H9 (cell line): ENCODE measurements around the gene LMF2. TPM values are rescaled to one million over a fixed set of nuclear protein-coding genes. Genes with fewer than 3 reads are reported as not detected.

Experiments
- DNase-seq: peaks from one replicate; pipeline ENCODE4 v3.0.0-alpha.2; 2017
- H2AFZ ChIP-seq: one replicate; pipeline ENCODE4 v1.6.1; 2013; ENCODE audit warnings: mild to moderate bottlenecking, low read length, control low read depth, moderate library complexity
- H2AK5ac ChIP-seq: 2 replicates; pipeline ENCODE4 v1.6.1; 2013; ENCODE audit warnings: low read length, control low read depth, mixed read lengths; ENCODE audit not compliant: insufficient read length
- H2BK120ac ChIP-seq: one replicate; pipeline ENCODE4 v1.6.1; 2013; ENCODE audit warnings: low read depth, mild to moderate bottlenecking, low read length, control low read depth, inconsistent platforms; ENCODE audit not compliant: poor library complexity, severe bottlenecking
- H2BK12ac ChIP-seq: 2 replicates; pipeline ENCODE4 v1.6.1; 2013; ENCODE audit warnings: low read length, control low read depth, mixed read lengths, low read depth; ENCODE audit not compliant: insufficient read length
- H2BK15ac ChIP-seq: 2 replicates; pipeline ENCODE4 v1.6.1; 2013; ENCODE audit warnings: low read depth, low read length, control low read depth
- H2BK20ac ChIP-seq: one replicate; pipeline ENCODE4 v1.6.1; 2013; ENCODE audit warnings: low read depth, mild to moderate bottlenecking, low read length, control low read depth, inconsistent platforms; ENCODE audit not compliant: poor library complexity, severe bottlenecking
- H2BK5ac ChIP-seq: 2 replicates; pipeline ENCODE4 v1.6.1; 2013; ENCODE audit warnings: low read length, control low read depth, mixed read lengths; ENCODE audit not compliant: insufficient read length
- H3K14ac ChIP-seq: 2 replicates; pipeline ENCODE4 v1.6.1; 2013; ENCODE audit warnings: low read length, control low read depth; ENCODE audit not compliant: insufficient read depth
- H3K18ac ChIP-seq: 2 replicates; pipeline ENCODE4 v1.6.1; 2013; ENCODE audit warnings: low read depth, mild to moderate bottlenecking, mixed read lengths, low read length, control low read depth; ENCODE audit not compliant: insufficient read length
- H3K23ac ChIP-seq: 2 replicates; pipeline ENCODE4 v1.6.1; 2013; ENCODE audit warnings: low read length, control low read depth, mixed read lengths, low read depth; ENCODE audit not compliant: insufficient read length
- H3K23me2 ChIP-seq: 2 replicates; pipeline ENCODE4 v1.6.1; 2013; ENCODE audit warnings: low read depth, mild to moderate bottlenecking, mixed read lengths, low read length, control low read depth; ENCODE audit not compliant: insufficient read length, poor library complexity, severe bottlenecking
- H3K27ac ChIP-seq: 2 replicates; pipeline ENCODE4 v1.5.1; 2013; ENCODE audit warnings: low read length, control low read depth, mixed read lengths, low read depth; ENCODE audit not compliant: insufficient read length
- H3K27me3 ChIP-seq: 2 replicates; pipeline ENCODE4 v1.6.1; 2013; ENCODE audit warnings: low read length, control low read depth, inconsistent platforms; ENCODE audit not compliant: insufficient read depth
- H3K4ac ChIP-seq: 2 replicates; pipeline ENCODE4 v1.6.1; 2013; ENCODE audit warnings: low read depth, mild to moderate bottlenecking, control low read depth, inconsistent platforms, low read length, moderate library complexity
- H3K4me1 ChIP-seq: 2 replicates; pipeline ENCODE4 v1.6.1; 2013; ENCODE audit warnings: low read length, control low read depth, inconsistent platforms; ENCODE audit not compliant: insufficient read depth
- H3K4me2 ChIP-seq: 2 replicates; pipeline ENCODE4 v1.6.1; 2013; ENCODE audit warnings: low read length, control low read depth, mixed read lengths; ENCODE audit not compliant: insufficient read length, insufficient read depth
- H3K56ac ChIP-seq: 2 replicates; pipeline ENCODE4 v1.6.1; 2013; ENCODE audit warnings: low read depth, mild to moderate bottlenecking, mixed read lengths, low read length, control low read depth; ENCODE audit not compliant: insufficient read length
- H3K79me1 ChIP-seq: 2 replicates; pipeline ENCODE4 v1.6.1; 2013; ENCODE audit warnings: low read depth, mild to moderate bottlenecking, moderate library complexity, low read length, control low read depth, inconsistent platforms; ENCODE audit not compliant: insufficient read depth, poor library complexity, severe bottlenecking
- H3K79me2 ChIP-seq: 2 replicates; pipeline ENCODE4 v1.6.1; 2013; ENCODE audit warnings: low read length, control low read depth, inconsistent platforms; ENCODE audit not compliant: insufficient read depth
- H3K9ac ChIP-seq: 2 replicates; pipeline ENCODE4 v1.6.1; 2013; ENCODE audit warnings: low read length, control low read depth, mixed read lengths; ENCODE audit not compliant: insufficient read length; ENCODE audit errors: extremely low read depth
- H3K9me3 ChIP-seq: one replicate; pipeline ENCODE4 v1.6.1; 2013; ENCODE audit warnings: low read depth, low read length, inconsistent platforms; ENCODE audit not compliant: control insufficient read depth
- H3T11ph ChIP-seq: one replicate; pipeline ENCODE4 v1.6.1; 2013; ENCODE audit warnings: mild to moderate bottlenecking, low read length, control low read depth, inconsistent platforms
- H4K20me1 ChIP-seq: one replicate; pipeline ENCODE4 v1.6.1; 2013; ENCODE audit not compliant: control insufficient read depth, insufficient read length, insufficient read depth
- H4K5ac ChIP-seq: 2 replicates; pipeline ENCODE4 v1.6.1; 2013; ENCODE audit warnings: low read depth, mild to moderate bottlenecking, mixed read lengths, low read length, control low read depth; ENCODE audit not compliant: insufficient read length
- H4K8ac ChIP-seq: replicated peaks from 2 replicates; pipeline ENCODE4 v1.6.1; 2013; ENCODE audit warnings: low read length, control low read depth, mixed read lengths, low read depth; ENCODE audit not compliant: insufficient read length
- H4K91ac ChIP-seq: 2 replicates; pipeline ENCODE4 v1.6.1; 2013; ENCODE audit warnings: low read depth, mild to moderate bottlenecking, moderate library complexity, mixed read lengths, low read length, control low read depth; ENCODE audit not compliant: insufficient read length
- H3K27ac Mint-ChIP-seq, 3 experiments: 2 replicates in 2 of 3; 3 replicates in 1 of 3; pipeline ENCODE4 v1.8.0; 2020 to 2021; ENCODE audit warnings: mixed read lengths in 3 of 3, mild to moderate bottlenecking in 1 of 3, moderate library complexity in 1 of 3
- H3K27me3 Mint-ChIP-seq: 2 replicates; pipeline ENCODE4 v1.8.0; 2021; ENCODE audit warnings: low read depth, mild to moderate bottlenecking, moderate library complexity, mixed read lengths
- H3K36me3 Mint-ChIP-seq, 3 experiments: 2 replicates in 2 of 3; 3 replicates in 1 of 3; pipeline ENCODE4 v1.8.0; 2020 to 2021; ENCODE audit warnings: low read depth in 3 of 3, mixed read lengths in 3 of 3; ENCODE audit not compliant: insufficient read depth in 1 of 3
- H3K4me1 Mint-ChIP-seq, 2 experiments: 2 replicates each; pipeline ENCODE4 v1.8.0; 2020; ENCODE audit warnings: mixed read lengths in 2 of 2
- H3K4me3 Mint-ChIP-seq, 2 experiments: 2 replicates in 1 of 2; 3 replicates in 1 of 2; pipeline ENCODE4 v1.8.0; 2020 to 2021; ENCODE audit warnings: mild to moderate bottlenecking in 2 of 2, mixed read lengths in 2 of 2, moderate library complexity in 1 of 2
- H3K9me3 Mint-ChIP-seq, 2 experiments: 2 replicates in 1 of 2; 3 replicates in 1 of 2; pipeline ENCODE4 v1.8.0; 2020; ENCODE audit warnings: mild to moderate bottlenecking in 2 of 2, mixed read lengths in 2 of 2, moderate library complexity in 1 of 2
- WGBS: extraction: QIAGEN DNeasy Blood & Tissue Kit; methylation state at CpG from one replicate; pipeline ENCODE4 v1.1.7; 2013; ENCODE audit warnings: missing lambda C conversion rate, low lambda C conversion rate, mixed read lengths; ENCODE audit not compliant: insufficient read length; ENCODE audit errors: extremely low coverage; 5-methylcytosine and 5-hydroxymethylcytosine counted together
- total RNA-seq: library from RNA; stranded (reverse); gene quantifications from 2 replicates; pipeline ENCODE4 v1.2.1, GENCODE V29; 2021
- TF ChIP-seq, protein P1 (sequence below): fragments of 200-600 bp; sonication (generic); conservative IDR thresholded peaks from 3 replicates; pipeline ENCODE4 v1.8.0; 2021; ENCODE audit warnings: antibody characterized with exemption, mild to moderate bottlenecking

Gene LMF2
- total RNA-seq, 1 experiment from 2014 or later, result 43.6 TPM

- H2BK15ac ChIP-seq, result no peak overlapping the region
- H3K27me3 ChIP-seq, result no peaks in the 10 kb centered on the region
- no peak overlapping the region for H2BK20ac ChIP-seq
- H2AK5ac ChIP-seq, result no peak overlapping the region
- no peaks in the 10 kb centered on the region for H3K79me1 ChIP-seq
- peaks cover 23 to 73% (median 72%) of the 10 kb centered on the region in 3 experiments for H3K36me3 Mint-ChIP-seq
- no peak overlapping the region for H3K4me2 ChIP-seq
- no peaks in the 10 kb centered on the region for H3K23me2 ChIP-seq
- H3K27me3 Mint-ChIP-seq, result no peaks in the 10 kb centered on the region
- TF ChIP-seq, protein P1, sequence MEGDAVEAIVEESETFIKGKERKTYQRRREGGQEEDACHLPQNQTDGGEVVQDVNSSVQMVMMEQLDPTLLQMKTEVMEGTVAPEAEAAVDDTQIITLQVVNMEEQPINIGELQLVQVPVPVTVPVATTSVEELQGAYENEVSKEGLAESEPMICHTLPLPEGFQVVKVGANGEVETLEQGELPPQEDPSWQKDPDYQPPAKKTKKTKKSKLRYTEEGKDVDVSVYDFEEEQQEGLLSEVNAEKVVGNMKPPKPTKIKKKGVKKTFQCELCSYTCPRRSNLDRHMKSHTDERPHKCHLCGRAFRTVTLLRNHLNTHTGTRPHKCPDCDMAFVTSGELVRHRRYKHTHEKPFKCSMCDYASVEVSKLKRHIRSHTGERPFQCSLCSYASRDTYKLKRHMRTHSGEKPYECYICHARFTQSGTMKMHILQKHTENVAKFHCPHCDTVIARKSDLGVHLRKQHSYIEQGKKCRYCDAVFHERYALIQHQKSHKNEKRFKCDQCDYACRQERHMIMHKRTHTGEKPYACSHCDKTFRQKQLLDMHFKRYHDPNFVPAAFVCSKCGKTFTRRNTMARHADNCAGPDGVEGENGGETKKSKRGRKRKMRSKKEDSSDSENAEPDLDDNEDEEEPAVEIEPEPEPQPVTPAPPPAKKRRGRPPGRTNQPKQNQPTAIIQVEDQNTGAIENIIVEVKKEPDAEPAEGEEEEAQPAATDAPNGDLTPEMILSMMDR, result no peak
- H3K9me3 ChIP-seq, result no peaks in the 10 kb centered on the region
- H4K5ac ChIP-seq, result no peak overlapping the region
- H3T11ph ChIP-seq, result no peak overlapping the region
- no peak overlapping the region for H3K4me3 Mint-ChIP-seq
- no peaks in the 10 kb centered on the region for H3K4me1 ChIP-seq
- H3K4me1 Mint-ChIP-seq, result no peaks in the 10 kb centered on the region
- H4K91ac ChIP-seq, result no peak overlapping the region
- H2BK5ac ChIP-seq, result no peak overlapping the region
- no peak overlapping the region for H2BK12ac ChIP-seq
- H2AFZ ChIP-seq, result no peak overlapping the region
- H4K20me1 ChIP-seq, result peaks cover 5% of the 10 kb centered on the region
- no CpG with 5 or more reads among the region's 18 CpGs for WGBS
- H3K23ac ChIP-seq, result no peak overlapping the region
- H3K18ac ChIP-seq, result no peak overlapping the region
- no peak overlapping the region for H3K27ac Mint-ChIP-seq
- DNase-seq, result no peak
- no peak overlapping the region for H2BK120ac ChIP-seq
- H3K56ac ChIP-seq, result no peak overlapping the region
- no peak overlapping the region for H4K8ac ChIP-seq
- H3K9me3 Mint-ChIP-seq, result no peaks in the 10 kb centered on the region; a peak in 1 of 5 replicates
- H3K14ac ChIP-seq, result no peak overlapping the region
- no peak overlapping the region for H3K4ac ChIP-seq
- H3K27ac ChIP-seq, result no peak overlapping the region
- H3K79me2 ChIP-seq, result no peaks in the 10 kb centered on the region
- H3K9ac ChIP-seq, result no peak overlapping the region
Observed at GRCh38 chr22:50455201-50455600, 52.3 kb downstream of the LMF2 start.
